Type B pancreatic cell (in vitro differentiated cells): ENCODE data around the gene IGF1R. TPM values are rescaled to one million over a fixed set of nuclear protein-coding genes. Genes with fewer than 3 reads are reported as not detected.
A peak's percentile ranks its signal among the peaks of the same experiment; 100 is the strongest.

Source experiments
- DNase-seq: peaks from one replicate; pipeline ENCODE4 v3.0.0; 2021; ENCODE audit warnings: mixed read lengths; ENCODE audit not compliant: unreplicated experiment; ENCODE audit errors: extremely low spot score
- H3K27ac Mint-ChIP-seq: 2 replicates; pipeline ENCODE4 v1.8.0; 2021; ENCODE audit warnings: mild to moderate bottlenecking, mixed read lengths
- H3K27me3 Mint-ChIP-seq: 2 replicates; pipeline ENCODE4 v1.8.0; 2021; ENCODE audit warnings: mixed read lengths
- H3K36me3 Mint-ChIP-seq: 2 replicates; pipeline ENCODE4 v1.8.0; 2021; ENCODE audit warnings: mixed read lengths
- H3K4me1 Mint-ChIP-seq: one replicate; pipeline ENCODE4 v1.8.0; 2021; ENCODE audit warnings: mixed read lengths; ENCODE audit not compliant: unreplicated experiment
- H3K4me3 Mint-ChIP-seq: 2 replicates; pipeline ENCODE4 v1.8.0; 2021; ENCODE audit warnings: mild to moderate bottlenecking, mixed read lengths
- H3K9me3 Mint-ChIP-seq: 2 replicates; pipeline ENCODE4 v1.8.0; 2021; ENCODE audit warnings: mixed read lengths
- total RNA-seq: library from RNA; stranded (reverse); gene quantifications from 2 replicates; pipeline ENCODE4 v1.2.1, GENCODE V29; 2021; ENCODE audit warnings: low replicate concordance
- TF ChIP-seq, protein P1 (sequence below): fragments of 200-600 bp; sonication (generic); conservative IDR thresholded peaks from 2 replicates; pipeline ENCODE4 v1.5.0; 2021; ENCODE audit warnings: antibody characterized with exemption, mild to moderate bottlenecking

The IGF1R gene
- total RNA-seq, 1 donor from 2014 or later = 87.1 TPM

DNA sequence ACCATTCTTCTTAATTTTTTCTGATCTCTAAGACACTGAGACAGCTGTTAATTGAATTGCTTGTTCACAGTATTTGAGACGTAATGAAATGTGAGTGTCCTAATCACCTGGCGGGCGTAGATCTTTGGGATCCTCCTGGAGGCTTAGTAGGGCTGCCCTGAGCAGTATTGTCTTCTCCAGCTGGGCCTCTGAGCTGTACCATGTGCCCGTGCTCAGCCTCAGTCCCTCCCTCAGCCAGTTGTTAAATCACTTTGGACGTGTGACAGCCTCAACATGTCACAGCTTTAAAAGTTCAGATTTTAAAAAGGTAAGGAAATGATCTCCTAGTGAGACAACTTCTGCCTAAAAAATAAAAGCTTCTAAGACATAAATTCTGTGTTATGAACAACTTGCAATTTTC lies 35.5 kb downstream of the IGF1R start:
- Mint-ChIP-seq H3K27me3 (no peaks in the 10 kb centered on the region), H3K4me1 (peaks cover 73% of the 10 kb centered on the region), H3K4me3 (no peak overlapping the region), H3K36me3 (peaks cover 10% of the 10 kb centered on the region), H3K27ac (peak overlapping the region; percentile 18), H3K9me3 (no peaks in the 10 kb centered on the region)
- DNase-seq = no peak
- TF ChIP-seq, protein P1, sequence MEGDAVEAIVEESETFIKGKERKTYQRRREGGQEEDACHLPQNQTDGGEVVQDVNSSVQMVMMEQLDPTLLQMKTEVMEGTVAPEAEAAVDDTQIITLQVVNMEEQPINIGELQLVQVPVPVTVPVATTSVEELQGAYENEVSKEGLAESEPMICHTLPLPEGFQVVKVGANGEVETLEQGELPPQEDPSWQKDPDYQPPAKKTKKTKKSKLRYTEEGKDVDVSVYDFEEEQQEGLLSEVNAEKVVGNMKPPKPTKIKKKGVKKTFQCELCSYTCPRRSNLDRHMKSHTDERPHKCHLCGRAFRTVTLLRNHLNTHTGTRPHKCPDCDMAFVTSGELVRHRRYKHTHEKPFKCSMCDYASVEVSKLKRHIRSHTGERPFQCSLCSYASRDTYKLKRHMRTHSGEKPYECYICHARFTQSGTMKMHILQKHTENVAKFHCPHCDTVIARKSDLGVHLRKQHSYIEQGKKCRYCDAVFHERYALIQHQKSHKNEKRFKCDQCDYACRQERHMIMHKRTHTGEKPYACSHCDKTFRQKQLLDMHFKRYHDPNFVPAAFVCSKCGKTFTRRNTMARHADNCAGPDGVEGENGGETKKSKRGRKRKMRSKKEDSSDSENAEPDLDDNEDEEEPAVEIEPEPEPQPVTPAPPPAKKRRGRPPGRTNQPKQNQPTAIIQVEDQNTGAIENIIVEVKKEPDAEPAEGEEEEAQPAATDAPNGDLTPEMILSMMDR = no peak

- H3K36me3 Mint-ChIP-seq = peaks cover 10% of the 10 kb centered on the region
- H3K27me3 Mint-ChIP-seq = no peaks in the 10 kb centered on the region
- no peak for DNase-seq
- TF ChIP-seq, protein P1 = no peak
- no peak overlapping the region for H3K27ac Mint-ChIP-seq
- no peaks in the 10 kb centered on the region for H3K9me3 Mint-ChIP-seq
- no peak overlapping the region for H3K4me3 Mint-ChIP-seq
- peaks cover 71% of the 10 kb centered on the region for H3K4me1 Mint-ChIP-seq
These were observed 36.1 kb downstream of the IGF1R start for GRCh38 chr15:98684436-98684835.

DNA sequence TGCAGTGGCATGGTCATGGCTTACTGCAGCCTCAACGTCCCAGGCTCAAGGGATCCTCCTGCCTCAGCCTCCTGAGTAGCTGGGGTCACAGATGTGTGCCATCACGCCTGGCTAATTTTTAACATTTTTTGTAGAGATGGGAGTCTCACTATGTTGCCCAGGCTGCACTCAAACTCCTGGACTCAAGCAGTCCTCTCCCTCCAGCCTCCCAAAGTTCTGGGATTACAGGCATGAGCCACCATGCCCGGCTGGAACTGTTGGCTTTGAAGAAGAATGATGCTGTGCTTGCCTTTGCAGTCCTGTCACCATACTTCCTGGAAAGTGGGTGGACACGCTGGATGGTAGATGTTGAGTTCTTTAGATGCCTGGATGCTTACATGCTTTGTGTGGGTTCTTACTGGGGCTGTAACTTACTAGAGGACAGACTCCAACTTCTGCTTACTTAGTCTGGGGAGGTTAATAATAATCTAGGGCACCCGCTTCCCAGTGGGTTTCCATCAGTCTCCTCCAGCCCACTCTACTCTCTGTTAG lies 36.7 kb downstream of the IGF1R start:
- Mint-ChIP-seq H3K27ac (no peak overlapping the region), H3K27me3 (no peaks in the 10 kb centered on the region), H3K4me1 (peaks cover 75% of the 10 kb centered on the region), H3K36me3 (peaks cover 10% of the 10 kb centered on the region), H3K9me3 (no peaks in the 10 kb centered on the region), H3K4me3 (no peak overlapping the region)
- no peak for DNase-seq
- TF ChIP-seq, protein P1 = no peak

DNA sequence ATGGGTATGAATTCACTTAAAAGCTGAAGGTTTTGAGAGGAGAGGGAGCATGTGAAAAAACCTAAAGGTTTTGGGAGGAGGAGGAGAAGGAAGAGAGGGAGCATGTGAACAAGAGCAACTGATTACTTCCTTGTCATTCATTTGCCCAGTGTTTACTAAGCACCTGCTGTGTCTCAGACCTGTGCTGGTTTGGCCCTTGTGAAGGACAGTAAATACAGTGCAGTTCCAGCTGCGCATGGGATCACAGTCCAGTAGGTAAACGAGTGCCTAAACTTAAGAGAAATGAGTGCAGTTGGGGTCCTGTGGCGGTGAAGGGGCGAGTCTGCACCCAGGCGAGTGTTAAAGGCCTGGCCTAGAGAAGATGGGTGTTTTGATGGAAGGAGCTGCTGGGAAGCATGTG lies 38.6 kb downstream of the IGF1R start:
- Mint-ChIP-seq H3K27ac (no peak overlapping the region), H3K4me1 (peaks cover 64% of the 10 kb centered on the region), H3K9me3 (no peaks in the 10 kb centered on the region), H3K36me3 (peaks cover 3% of the 10 kb centered on the region), H3K4me3 (no peak overlapping the region), H3K27me3 (no peaks in the 10 kb centered on the region)
- TF ChIP-seq, protein P1 = no peak
- DNase-seq = no peak

DNA sequence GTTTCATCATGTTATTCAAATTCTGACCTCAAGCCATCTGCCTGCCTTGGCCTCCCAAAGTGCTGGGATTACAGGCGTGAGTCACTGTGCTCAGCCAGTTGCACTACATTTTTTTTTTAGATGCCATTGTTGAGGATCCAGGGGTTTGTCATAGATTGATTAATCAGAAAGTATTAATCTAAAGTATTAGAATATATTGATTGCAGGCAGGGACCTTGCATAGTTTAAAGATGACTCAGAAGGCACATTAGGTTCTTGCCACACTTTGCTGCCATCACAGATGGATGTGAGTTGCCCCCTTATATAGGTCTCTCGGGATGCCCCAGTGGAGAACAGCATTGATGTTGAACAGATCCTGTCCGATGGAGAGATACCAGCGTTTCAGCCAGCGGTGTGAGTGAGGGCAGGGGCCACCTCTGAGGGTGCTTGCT lies 41.1 kb downstream of the IGF1R start:
- TF ChIP-seq, protein P1 = no peak
- H3K4me1 Mint-ChIP-seq = peaks cover 56% of the 10 kb centered on the region
- H3K9me3 Mint-ChIP-seq = no peaks in the 10 kb centered on the region
- H3K4me3 Mint-ChIP-seq = peak overlapping the region; percentile 31
- H3K27ac Mint-ChIP-seq = peak overlapping the region; percentile 56
- H3K36me3 Mint-ChIP-seq = no peaks in the 10 kb centered on the region
- H3K27me3 Mint-ChIP-seq = no peaks in the 10 kb centered on the region
- no peak for DNase-seq
